ENCODE measurements around the gene TYW1.
"Not testable (repeated sequence)": the region's sequence is repeated elsewhere in the genome, so short reads cannot be mapped to it uniquely, and the experiment has no call there.

TYW1 gene

GRCh38 chr7:67049908-67050307 lies 53.3 kb downstream of the TYW1 start:
- not testable (repeated sequence) for DNase-seq

DNA sequence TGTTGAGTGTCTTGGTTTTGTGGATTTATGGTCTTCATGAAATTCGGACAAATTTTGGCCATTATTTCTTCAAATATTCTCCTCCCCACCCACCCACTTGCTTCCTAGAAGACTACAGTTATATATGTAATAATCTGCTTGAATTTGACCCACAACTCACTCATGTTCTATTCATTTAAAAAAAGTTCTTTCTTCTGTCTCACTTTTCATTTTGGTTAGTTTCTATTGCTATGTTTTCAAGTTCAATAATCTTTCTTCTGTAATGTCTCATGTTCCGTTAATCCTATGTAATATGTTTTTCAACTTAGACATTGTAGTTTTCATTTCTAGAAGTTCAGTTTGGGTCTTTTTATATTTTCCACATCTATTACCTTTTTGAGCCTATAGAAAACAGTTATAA lies 55.5 kb downstream of the TYW1 start:
- not testable (repeated sequence) for DNase-seq

- DNase-seq: no peak
Measured at GRCh38 chr7:67056683-67057082, 60.0 kb downstream of the TYW1 start.

DNA sequence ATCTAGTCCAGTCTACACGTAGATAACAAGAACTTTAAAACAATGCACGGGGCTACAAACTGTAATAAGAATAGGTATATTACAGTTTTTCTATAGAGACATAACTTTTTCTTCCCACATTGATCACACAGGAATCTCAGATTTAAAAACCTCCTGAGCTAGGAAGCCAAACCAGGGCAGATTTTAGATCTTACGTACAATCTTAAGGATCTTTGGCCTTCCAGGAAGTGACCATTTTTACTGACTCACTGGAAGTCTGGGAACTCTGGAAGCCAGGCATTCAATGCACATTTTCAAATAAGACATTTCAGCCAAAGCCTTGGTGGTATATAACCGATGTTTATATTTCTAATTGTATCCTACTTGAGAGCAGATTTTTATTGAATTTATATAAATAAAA lies 64.7 kb downstream of the TYW1 start:
- DNase-seq: not testable (repeated sequence)

- not testable (repeated sequence) for DNase-seq
Measured at GRCh38 chr7:67062802-67063201, 66.2 kb downstream of the TYW1 start.

DNA sequence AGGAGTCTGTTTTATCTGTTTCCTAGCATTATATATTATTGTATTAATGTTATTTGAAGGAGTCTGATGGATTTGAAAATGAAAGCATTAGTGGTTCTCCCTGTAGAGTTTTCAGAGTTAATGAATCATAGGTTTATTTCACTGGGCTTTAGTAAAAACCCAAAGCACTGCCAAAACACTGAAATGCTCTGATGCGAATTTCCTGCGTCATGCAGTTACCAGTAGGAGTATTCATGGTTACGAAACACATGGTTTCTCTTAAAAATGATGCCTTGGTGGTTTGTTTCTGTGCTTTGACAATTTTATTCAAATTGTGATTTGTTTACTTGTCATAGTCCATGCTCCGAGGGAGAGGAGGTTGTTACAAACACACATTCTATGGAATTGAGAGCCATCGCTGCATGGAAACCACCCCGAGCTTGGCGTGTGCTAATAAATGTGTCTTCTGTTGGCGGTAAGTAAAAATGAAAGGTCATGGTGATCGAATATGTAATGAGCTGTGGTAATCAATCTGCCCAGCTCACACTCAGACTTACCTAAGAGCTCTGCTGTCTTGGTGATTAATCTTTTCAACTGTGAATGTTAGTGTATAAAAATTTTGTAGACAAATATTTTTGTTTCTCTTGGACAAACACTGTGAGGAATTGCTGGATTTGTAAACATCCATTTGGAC lies 70.5 kb downstream of the TYW1 start:
- DNase-seq: not testable (repeated sequence)

GRCh38 chr7:67076120-67076519 lies 79.5 kb downstream of the TYW1 start:
- DNase-seq: not testable (repeated sequence)

DNA sequence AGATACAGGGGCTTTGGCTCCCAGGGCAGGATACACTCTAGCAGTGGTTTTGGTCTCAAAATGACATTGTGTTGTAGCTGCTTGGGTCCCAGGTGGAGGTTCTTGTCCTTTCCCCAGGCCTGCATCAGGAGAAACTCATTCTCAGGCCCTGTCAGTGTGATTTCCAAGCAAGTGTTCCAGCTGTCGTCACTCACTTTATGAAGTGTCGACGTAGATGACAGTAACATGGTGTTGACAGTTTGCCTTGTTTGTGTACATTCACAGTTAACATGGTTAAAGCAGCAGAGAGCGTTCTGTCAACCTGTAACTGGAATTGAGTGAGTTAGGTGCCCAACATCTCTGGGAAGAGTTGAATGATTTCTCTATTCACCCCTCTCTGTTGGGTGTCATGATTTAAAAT lies 86.2 kb downstream of the TYW1 start:
- not testable (repeated sequence) for DNase-seq

DNA sequence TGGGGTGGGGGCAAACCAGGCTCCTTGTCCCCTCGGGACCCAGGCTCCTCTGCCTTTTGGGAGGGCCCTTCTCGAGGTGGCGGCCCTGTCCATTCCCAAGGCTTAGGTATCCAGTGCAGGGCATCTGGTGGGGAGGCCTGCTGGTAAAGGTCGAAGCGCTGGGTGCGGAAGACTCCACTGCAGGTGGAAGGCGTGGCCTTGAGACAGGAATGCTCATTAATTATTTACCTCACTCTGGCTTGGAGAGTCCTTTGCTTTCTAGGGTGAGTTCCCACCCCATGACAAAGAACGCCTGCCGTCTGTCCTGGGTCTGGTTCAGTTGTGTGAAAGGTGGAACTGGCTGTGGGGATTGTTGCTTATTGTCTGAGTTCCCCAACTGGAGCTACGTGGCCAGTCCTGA lies 92.6 kb downstream of the TYW1 start:
- not testable (repeated sequence) for DNase-seq

DNA sequence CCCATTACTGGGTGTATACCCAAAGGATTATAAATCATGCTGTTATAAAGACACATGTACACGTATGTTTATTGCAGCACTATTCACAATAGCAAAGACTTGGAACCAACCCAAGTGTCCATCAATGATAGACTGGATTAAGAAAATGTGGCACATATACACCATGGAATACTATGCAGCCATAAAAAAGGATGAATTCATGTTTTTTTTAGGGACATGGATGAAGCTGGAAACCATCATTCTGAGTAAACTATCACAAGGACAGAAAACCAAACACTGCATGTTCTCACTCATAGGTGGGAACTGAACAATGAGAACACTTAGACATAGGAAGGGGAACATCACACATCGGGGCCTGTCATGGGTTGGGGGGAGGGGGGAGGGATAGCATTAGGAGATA lies 94.4 kb downstream of the TYW1 start:
- DNase-seq: not testable (repeated sequence)

DNA sequence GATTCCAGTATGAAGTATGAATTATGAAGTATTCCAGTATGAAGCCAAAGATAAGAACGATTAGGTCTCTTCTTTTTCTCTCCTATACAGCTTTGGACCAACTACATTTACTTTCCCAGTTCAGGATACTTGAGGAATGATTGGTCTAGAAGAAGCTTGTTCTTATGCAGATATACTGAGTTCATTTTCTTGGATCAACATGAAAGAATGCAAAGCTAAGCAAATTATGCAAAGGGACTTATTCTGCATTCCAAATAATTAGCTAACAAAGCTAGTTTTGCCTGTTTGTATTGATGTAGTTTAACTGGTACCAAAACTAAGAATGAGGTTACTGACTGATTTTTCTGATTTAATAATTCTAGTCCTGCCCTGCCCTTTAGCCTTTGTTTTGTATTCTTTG lies 101.4 kb downstream of the TYW1 start:
- DNase-seq: not testable (repeated sequence)

- DNase-seq: not testable (repeated sequence)
Measured at GRCh38 chr7:67099406-67099805, 102.8 kb downstream of the TYW1 start.

GRCh38 chr7:67100038-67100437 lies 103.4 kb downstream of the TYW1 start:
- not testable (repeated sequence) for DNase-seq

DNA sequence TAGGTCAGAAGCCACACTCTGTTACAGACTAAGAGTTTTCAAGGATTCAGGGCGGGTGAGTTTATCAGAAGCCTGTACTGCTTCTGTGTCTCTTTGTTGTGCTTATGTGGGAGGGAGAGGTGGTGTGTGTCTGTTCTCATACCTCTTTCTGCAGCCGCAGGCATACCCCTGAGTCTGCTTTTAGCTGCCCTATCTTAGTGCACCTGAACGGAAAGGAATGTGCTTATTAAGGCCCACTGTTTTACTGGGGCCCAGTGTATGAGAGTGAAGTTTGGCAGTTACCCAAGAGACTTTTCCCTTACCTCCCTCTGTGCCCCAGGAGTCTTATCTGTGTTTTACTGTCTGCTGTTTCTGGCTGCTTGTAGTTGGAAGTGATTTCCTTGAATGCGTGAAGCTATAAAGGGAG lies 104.3 kb downstream of the TYW1 start:
- DNase-seq: no peak

GRCh38 chr7:67104937-67105336 lies 108.3 kb downstream of the TYW1 start:
- not testable (repeated sequence) for DNase-seq

DNA sequence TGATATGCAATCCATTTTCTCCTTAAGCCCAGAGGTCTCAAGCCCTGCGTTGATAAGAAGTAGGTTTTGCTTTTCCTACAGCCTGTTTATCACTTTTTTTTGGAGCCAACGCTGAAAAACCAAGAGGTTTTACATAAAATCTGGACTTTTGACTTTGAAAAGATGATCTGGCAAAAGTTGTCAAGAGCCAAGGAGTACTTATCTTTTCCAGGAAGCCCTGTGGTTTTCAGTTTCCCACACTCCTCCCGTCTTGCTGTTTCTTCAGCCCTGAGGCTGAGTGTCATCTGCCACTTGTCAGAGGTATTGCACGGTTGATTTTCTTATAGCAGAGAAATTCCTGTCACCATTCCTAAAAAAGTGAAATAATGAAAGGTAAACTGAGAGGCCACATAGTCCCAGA lies 108.7 kb downstream of the TYW1 start:
- DNase-seq: peak; percentile 5 to 14

GRCh38 chr7:67106255-67106654 lies 109.6 kb downstream of the TYW1 start:
- not testable (repeated sequence) for DNase-seq

GRCh38 chr7:67111342-67111741 lies 114.7 kb downstream of the TYW1 start:
- DNase-seq: not testable (repeated sequence)

GRCh38 chr7:67114483-67115246 lies 118.0 kb downstream of the TYW1 start:
- not testable (repeated sequence) for DNase-seq

- not testable (repeated sequence) for DNase-seq
Measured at GRCh38 chr7:67120491-67120890, 123.9 kb downstream of the TYW1 start.

GRCh38 chr7:67128257-67128656 lies 131.6 kb downstream of the TYW1 start:
- not testable (repeated sequence) for DNase-seq

DNA sequence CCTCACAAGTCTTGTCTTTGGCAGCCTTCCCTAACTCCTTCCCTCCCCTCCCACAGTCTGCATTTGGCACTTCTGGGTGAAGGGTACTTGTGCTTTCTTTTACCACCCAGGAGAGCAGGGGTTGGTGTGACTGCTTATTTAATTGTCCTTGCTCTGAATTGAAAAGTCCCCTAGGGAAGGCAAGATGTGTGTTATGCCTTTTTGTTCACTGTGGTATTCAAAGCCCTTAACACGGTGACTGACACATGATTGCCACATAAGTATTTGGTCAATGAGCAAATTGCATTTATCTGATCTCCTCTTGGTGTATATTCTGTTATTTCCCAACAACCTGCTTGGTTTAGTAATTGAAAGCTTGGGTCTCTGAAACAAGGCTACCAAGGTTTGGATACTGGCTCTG lies 134.1 kb downstream of the TYW1 start:
- DNase-seq: not testable (repeated sequence)

GRCh38 chr7:67134912-67135311 lies 138.3 kb downstream of the TYW1 start:
- peak; percentile 24 to 37 for DNase-seq

Measured in activated CD4-positive, alpha-beta T cell treated with anti-CD3 and anti-CD28 coated beads, Interleukin-2, amount 50 U/mL, for 48 hours (primary cell).